ENCODE data around the gene ITPR3. TPM values are rescaled to one million over a fixed set of nuclear protein-coding genes. Genes with fewer than 3 reads are reported as not detected.
A peak's percentile ranks its signal among the peaks of the same experiment; 100 is the strongest.

Gene ITPR3
- total RNA-seq, 1 experiment from 2014 or later: 24.4 TPM

GRCh38 chr6:33638556-33638955 is 17.4 kb downstream of the ITPR3 start:
- no peak for DNase-seq (ENCODE audit: low read depth)

GRCh38 chr6:33639559-33639958 is 18.4 kb downstream of the ITPR3 start:
- no peak for DNase-seq (ENCODE audit: low read depth)

GRCh38 chr6:33640361-33640760 is 19.2 kb downstream of the ITPR3 start:
- DNase-seq (ENCODE audit: low read depth): no peak

- no peak for DNase-seq (ENCODE audit: low read depth)
These were observed 20.0 kb downstream of the ITPR3 start for GRCh38 chr6:33641144-33641543.

GRCh38 chr6:33641602-33642001 is 20.5 kb downstream of the ITPR3 start:
- DNase-seq (ENCODE audit: low read depth): no peak

- DNase-seq (ENCODE audit: low read depth): no peak
These were observed 21.8 kb downstream of the ITPR3 start for GRCh38 chr6:33642897-33643296.

- no peak for DNase-seq (ENCODE audit: low read depth)
These were observed 30.3 kb downstream of the ITPR3 start for GRCh38 chr6:33651403-33651802.

GRCh38 chr6:33652002-33652401 is 30.9 kb downstream of the ITPR3 start:
- DNase-seq (ENCODE audit: low read depth): no peak

- peak; percentile 75 for DNase-seq (ENCODE audit: low read depth)
These were observed 33.9 kb downstream of the ITPR3 start for GRCh38 chr6:33654831-33655554.

- no peak for DNase-seq (ENCODE audit: low read depth)
These were observed 35.7 kb downstream of the ITPR3 start for GRCh38 chr6:33656844-33657243.

GRCh38 chr6:33658982-33659689 is 38.0 kb downstream of the ITPR3 start:
- no peak for DNase-seq (ENCODE audit: low read depth)

- DNase-seq (ENCODE audit: low read depth): no peak
These were observed 38.9 kb downstream of the ITPR3 start for GRCh38 chr6:33659986-33660385.

- no peak for DNase-seq (ENCODE audit: low read depth)
These were observed 40.1 kb downstream of the ITPR3 start for GRCh38 chr6:33661106-33661838.

GRCh38 chr6:33662318-33662717 is 41.2 kb downstream of the ITPR3 start:
- no peak for DNase-seq (ENCODE audit: low read depth)

GRCh38 chr6:33663028-33663427 is 41.9 kb downstream of the ITPR3 start:
- no peak for DNase-seq (ENCODE audit: low read depth)

GRCh38 chr6:33663727-33664449 is 42.8 kb downstream of the ITPR3 start:
- DNase-seq (ENCODE audit: low read depth): no peak

GRCh38 chr6:33664506-33665057 is 43.5 kb downstream of the ITPR3 start:
- DNase-seq (ENCODE audit: low read depth): no peak

GRCh38 chr6:33665957-33666356 is 44.8 kb downstream of the ITPR3 start:
- DNase-seq (ENCODE audit: low read depth): no peak

- no peak for DNase-seq (ENCODE audit: low read depth)
These were observed 46.0 kb downstream of the ITPR3 start for GRCh38 chr6:33667072-33667471.

- DNase-seq (ENCODE audit: low read depth): no peak
These were observed 46.7 kb downstream of the ITPR3 start for GRCh38 chr6:33667776-33668175.

GRCh38 chr6:33668328-33668727 is 47.2 kb downstream of the ITPR3 start:
- no peak for DNase-seq (ENCODE audit: low read depth)

- DNase-seq (ENCODE audit: low read depth): no peak
These were observed 47.8 kb downstream of the ITPR3 start for GRCh38 chr6:33668914-33669313.
